NCI-H460 (cell line): ENCODE measurements around the gene DGKI. TPM values are rescaled to one million over a fixed set of nuclear protein-coding genes. Genes with fewer than 3 reads are reported as not detected.
A peak's percentile ranks its signal among the peaks of the same experiment; 100 is the strongest.

Source experiments
- DNase-seq: peaks from one replicate; pipeline ENCODE4 v3.0.0-alpha.2; 2016; ENCODE audit warnings: low read depth; ENCODE audit errors: extremely low read depth
- total RNA-seq: library from RNA; depleted of rRNA; stranded (reverse); fragments of >200 nt; shearing (Covaris generic); gene quantifications from 2 replicates; pipeline ENCODE4 v1.2.3, GENCODE V29; 2014

The DGKI gene
- total RNA-seq, 1 experiment from 2014 or later = 0.40 TPM

- no peak for DNase-seq
Measured at GRCh38 chr7:137628216-137628615, 218.6 kb downstream of the DGKI start.

- peak; percentile 41 for DNase-seq
Measured at GRCh38 chr7:137626469-137627067, 220.2 kb downstream of the DGKI start.

GRCh38 chr7:137625197-137625596 is 221.6 kb downstream of the DGKI start:
- no peak for DNase-seq

DNA sequence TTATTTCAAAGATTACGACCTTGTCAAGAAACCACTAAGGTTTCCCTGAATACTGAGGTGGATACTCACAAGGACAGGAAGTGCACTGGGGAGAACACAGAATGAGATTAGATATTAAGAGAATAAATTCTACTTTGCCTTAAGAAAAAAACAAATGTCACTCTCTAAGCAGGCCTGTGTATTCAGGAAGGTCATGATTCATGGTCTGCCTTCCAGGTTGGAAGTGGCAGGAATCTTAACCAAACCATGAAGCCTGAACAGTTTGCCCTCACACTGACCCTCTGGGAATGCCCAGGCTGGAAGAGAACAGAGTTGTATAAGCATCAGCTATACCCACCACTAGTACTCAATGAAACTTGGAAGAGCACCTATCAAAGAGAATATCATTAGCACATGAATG is 227.6 kb downstream of the DGKI start:
- no peak for DNase-seq

DNA sequence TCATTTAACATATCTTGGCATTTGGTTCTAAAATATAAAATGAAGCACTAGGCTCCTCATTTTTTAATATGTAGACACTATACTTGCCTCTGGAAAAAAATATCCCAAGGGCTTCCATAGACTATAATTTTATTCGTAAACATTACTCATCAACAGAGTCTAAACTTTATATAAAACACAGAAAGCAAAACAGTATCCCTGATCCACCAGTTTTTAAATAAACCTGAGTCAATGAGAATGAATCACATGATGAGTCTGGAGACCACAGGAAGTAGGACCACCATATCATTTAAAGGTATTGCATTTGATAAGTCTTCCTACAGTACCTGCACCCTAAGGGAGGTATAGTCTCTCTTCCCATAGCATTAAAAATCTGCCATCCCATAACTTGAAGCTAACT is 228.0 kb downstream of the DGKI start:
- DNase-seq = no peak

DNA sequence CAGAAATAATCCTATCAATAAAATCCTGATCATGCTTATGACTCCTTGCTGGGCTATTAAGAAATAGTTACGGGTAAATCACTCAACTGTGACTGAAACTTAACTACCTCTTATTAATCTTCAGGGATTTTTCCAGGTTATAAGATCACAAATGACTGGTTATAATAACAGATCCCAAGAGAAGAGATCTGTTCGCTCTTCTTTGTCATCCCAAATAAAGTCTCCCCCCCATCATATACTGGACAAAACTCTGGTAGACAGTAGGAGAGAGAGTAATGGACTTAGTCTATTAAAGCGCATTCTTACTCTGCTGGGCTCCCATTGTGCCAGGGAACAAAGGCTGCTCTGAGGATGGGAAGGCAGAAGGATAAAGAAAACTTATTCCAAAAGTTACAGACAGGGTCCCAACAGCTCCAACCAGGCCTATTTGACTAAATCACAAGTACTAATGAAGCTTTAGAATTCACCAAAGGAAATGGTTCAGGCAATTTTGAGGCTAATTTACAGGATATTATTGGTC is 233.7 kb downstream of the DGKI start:
- no peak for DNase-seq

GRCh38 chr7:137611606-137612005 is 235.2 kb downstream of the DGKI start:
- no peak for DNase-seq

DNA sequence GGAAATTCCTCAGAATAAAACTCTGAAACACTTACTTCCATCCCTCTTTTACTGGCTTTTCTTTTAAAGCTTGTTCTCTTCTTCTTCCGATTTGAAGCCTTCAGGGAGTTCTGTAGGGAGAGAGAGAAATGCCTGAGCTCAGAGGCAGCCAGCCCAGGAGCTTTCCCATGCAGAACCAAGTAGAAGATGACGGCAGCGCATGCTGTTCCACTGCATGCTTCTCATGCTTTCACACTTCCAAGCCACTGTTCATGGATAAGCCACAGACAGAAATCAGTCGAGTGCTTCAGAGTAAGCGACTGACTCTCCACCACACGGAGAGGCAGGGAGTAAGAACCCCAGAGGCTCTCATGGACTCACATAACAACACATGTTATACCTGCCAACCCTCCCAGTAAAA is 237.3 kb downstream of the DGKI start:
- no peak for DNase-seq

GRCh38 chr7:137606061-137606674 is 240.6 kb downstream of the DGKI start:
- peak; percentile 46 for DNase-seq

GRCh38 chr7:137603043-137603442 is 243.7 kb downstream of the DGKI start:
- DNase-seq = no peak

DNA sequence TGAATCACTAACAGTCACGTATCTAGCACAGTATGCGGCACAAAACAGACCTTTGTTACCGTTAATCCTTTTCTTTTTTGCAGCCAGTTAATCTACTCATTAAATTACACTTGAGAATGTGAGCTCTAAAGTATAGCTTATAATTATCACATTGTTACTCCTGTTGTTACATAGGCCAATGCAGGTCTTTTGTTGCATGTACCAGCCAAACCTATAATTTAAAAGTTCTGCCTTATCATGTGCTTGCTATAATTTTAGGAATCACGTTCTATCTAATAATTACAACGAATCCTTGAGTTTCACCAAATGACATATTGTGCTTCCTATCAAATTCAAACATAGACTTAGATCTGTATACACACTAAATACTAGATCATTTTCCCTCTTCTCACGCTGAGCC is 245.1 kb downstream of the DGKI start:
- DNase-seq = no peak

GRCh38 chr7:137597856-137598255 is 248.9 kb downstream of the DGKI start:
- DNase-seq = no peak

DNA sequence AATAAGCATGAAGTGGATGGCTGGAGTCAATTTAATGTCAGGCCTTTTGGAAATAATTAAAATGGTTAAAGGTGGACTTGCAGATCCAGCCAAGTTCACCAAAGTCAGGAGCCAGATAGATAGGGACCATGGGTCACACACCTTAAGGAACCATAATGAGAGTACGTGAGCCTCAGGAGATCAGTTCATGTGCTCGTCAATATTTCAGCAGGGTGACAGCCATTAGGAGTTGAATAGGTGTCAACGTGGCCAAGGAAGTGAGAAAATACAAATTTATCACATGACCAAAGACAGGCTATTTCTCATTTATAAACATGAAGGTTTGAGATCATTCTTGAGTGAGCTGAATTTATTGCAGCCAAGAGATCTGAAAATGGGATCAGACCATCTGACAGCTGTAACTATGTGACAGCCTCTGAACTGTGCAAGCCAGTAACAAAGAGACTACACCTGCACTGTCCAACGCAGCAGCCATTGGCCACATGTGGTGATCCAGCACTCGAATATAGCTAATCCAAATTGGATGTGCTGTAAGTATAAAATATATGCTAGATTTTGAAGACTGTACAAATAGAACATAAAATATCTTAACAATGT is 253.6 kb downstream of the DGKI start:
- DNase-seq = no peak

DNA sequence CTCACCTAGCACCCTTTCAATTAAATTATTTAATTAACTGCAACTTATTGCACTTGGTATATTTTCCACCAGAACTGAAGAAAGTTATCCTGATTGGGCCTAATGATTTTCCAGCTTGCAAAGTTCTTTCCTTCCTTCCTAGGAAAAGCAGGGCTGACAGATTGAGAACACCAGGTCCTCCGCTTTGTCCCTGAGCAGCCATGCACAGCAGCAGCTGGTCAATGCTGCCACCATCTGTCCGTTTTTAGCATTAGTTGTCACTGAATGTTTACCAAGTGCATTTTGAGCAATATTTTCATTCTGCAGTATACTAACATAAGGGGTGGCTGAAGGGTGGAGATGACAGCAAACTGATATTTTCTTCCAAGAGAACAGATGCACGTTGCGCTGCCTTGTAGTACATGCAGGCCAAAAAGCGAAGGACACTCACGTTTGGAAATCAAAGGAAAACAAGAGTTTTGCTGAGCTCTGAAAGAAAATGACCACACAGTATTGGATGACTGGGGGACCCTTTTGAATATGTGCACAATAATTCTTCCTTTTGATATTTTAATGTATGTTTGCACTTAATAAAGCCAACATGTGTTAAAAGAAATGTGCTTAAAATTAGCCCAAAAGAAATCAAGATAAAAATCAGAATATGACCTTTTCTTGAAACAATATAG is 254.4 kb downstream of the DGKI start:
- peak; percentile 80 for DNase-seq

DNA sequence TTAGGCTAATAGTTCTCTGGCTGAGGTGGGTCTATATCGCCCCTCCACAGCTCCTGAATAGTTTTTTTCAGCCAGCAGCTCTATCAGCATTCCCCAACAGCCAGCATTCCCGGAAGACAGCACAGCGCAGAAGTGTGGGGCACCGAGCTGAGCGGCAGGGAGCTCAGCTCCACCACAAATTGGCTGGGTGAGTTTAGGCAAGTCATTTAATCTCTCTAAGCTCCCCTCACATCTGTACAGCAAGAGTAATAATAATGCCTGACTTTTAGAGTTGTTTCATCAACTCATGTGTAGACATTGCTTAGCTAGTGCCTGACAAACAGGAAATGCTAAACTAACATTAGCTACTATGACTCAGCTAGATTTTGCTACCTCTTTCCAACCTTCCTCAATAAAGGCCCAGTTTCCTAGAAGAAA is 255.3 kb downstream of the DGKI start:
- peak; percentile 18 for DNase-seq

DNA sequence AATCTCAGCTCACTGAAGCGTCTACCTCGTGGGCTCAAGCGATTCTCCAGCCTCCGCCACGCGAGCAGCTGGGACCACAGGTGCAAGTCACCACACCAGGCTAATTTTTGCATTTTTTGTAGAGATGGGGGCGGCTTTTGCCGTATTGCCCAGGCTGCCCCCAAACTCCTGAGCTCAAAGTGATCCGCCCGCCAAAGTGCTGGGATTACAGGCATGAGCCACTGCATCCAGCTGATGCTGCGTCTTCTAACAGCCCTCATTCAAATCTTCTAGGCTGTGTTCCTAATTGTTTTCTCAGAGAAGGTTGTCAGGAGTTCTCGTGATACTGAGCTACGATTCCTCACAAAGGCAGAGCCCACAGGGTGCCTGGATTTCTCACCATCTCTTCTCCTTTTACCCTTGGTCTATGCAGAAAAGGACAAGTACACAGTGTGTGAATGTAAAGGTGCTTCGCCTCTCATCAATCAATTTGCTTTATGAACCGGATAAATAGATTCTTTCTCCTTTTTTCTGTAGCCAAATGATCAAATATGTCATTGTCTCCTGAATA is 255.9 kb downstream of the DGKI start:
- no peak for DNase-seq

- DNase-seq = no peak
Measured at GRCh38 chr7:137590071-137590755, 256.6 kb downstream of the DGKI start.

DNA sequence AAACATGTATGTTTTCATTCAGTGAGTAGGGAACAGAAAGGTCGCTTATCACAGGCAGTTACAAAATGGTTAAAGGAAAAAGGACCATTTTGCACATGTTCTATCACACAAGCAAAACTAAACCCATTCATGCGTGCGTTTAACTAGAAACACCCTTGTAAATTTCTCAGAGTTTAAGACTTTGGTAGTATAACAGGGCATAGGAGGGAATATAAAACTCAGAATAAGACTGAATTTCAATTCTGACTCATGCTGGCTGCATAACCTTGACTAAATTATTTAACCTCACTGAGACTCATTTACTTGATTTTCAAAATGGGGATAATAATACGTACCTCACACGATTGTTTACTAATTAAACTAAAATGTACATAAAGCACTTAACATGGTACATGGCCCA is 259.4 kb downstream of the DGKI start:
- DNase-seq = no peak

DNA sequence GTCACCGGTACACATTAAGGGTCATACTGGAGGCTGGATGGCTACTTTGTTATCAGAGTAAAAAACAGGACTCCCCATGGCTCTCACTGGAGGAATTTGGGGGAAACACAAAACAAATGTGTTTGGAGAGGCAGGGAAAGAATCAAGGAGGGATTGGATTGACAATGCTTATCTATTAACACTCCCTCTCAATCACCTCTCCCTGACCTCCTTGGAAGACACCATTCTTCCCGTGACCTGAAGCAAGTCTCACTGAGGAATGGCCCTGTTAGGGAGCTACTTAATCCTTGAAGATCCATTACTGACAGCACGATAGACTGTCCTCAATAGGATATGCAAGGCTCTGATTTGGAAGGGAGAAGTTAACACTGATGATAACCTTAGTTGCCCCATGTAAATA is 261.2 kb downstream of the DGKI start:
- DNase-seq = no peak

DNA sequence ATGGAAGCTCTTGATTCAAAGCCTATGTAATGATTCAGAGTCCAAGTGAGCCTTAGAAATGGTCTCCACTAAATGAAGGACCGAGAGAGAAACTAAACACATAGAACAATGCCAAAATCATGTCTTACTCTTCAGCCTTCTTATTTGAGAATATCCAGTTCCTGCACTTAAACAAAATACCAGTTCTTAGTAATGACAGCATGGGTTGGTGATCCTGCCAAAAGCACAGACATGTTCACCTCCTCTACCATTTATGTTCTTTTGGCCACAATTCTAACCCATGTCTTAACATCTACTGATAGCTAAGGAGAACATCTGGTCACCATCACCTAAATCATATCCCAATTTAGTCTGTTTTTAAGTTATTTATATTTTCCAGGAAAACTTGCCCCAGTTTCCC is 263.6 kb downstream of the DGKI start:
- no peak for DNase-seq
